GM08714 (cell line): ENCODE measurements around the gene STXBP4.

Source experiments
- H3K4me3 ChIP-seq: fragments of 200-500 bp; sonication (Bioruptor generic); 2 replicates; pipeline ENCODE4 v1.5.1; 2014; ENCODE audit warnings: mild to moderate bottlenecking, low read length, inconsistent platforms
- ZNF274 ChIP-seq: IDR thresholded peaks from 2 replicates; pipeline ENCODE4 v1.6.1; 2012; ENCODE audit warnings: mild to moderate bottlenecking, low read depth, low read length

STXBP4 gene

GRCh38 chr17:54985476-54985875, 16.9 kb downstream of the STXBP4 start:
- TF ChIP-seq ZNF274 = no peak
- H3K4me3 ChIP-seq = no peak overlapping the region

GRCh38 chr17:54990118-54990517, 21.6 kb downstream of the STXBP4 start:
- no peak overlapping the region for H3K4me3 ChIP-seq
- TF ChIP-seq ZNF274 = no peak

GRCh38 chr17:54991567-54991966, 23.0 kb downstream of the STXBP4 start:
- TF ChIP-seq ZNF274 = no peak
- H3K4me3 ChIP-seq = no peak overlapping the region

GRCh38 chr17:54992797-54993639, 24.5 kb downstream of the STXBP4 start:
- no peak for TF ChIP-seq ZNF274
- H3K4me3 ChIP-seq = no peak overlapping the region

- no peak overlapping the region for H3K4me3 ChIP-seq
- no peak for TF ChIP-seq ZNF274
Observed at GRCh38 chr17:54996441-54996840, 27.9 kb downstream of the STXBP4 start.

- no peak overlapping the region for H3K4me3 ChIP-seq
- TF ChIP-seq ZNF274 = no peak
Observed at GRCh38 chr17:55002458-55002857, 33.9 kb downstream of the STXBP4 start.

GRCh38 chr17:55004484-55004883, 35.9 kb downstream of the STXBP4 start:
- H3K4me3 ChIP-seq = no peak overlapping the region
- TF ChIP-seq ZNF274 = no peak

GRCh38 chr17:55005520-55005919, 37.0 kb downstream of the STXBP4 start:
- H3K4me3 ChIP-seq = no peak overlapping the region
- TF ChIP-seq ZNF274 = no peak

GRCh38 chr17:55023626-55024025, 55.1 kb downstream of the STXBP4 start:
- TF ChIP-seq ZNF274 = no peak
- no peak overlapping the region for H3K4me3 ChIP-seq

- H3K4me3 ChIP-seq = no peak overlapping the region
- no peak for TF ChIP-seq ZNF274
Observed at GRCh38 chr17:55037828-55038227, 69.3 kb downstream of the STXBP4 start.

GRCh38 chr17:55038291-55038690, 69.7 kb downstream of the STXBP4 start:
- H3K4me3 ChIP-seq = no peak overlapping the region
- TF ChIP-seq ZNF274 = no peak

- H3K4me3 ChIP-seq = no peak overlapping the region
- TF ChIP-seq ZNF274 = no peak
Observed at GRCh38 chr17:55040611-55041010, 72.0 kb downstream of the STXBP4 start.

GRCh38 chr17:55053855-55054254, 85.3 kb downstream of the STXBP4 start:
- no peak overlapping the region for H3K4me3 ChIP-seq
- TF ChIP-seq ZNF274 = no peak

- no peak for TF ChIP-seq ZNF274
- no peak overlapping the region for H3K4me3 ChIP-seq
Observed at GRCh38 chr17:55054429-55054828, 85.9 kb downstream of the STXBP4 start.

- no peak for TF ChIP-seq ZNF274
- no peak overlapping the region for H3K4me3 ChIP-seq
Observed at GRCh38 chr17:55056526-55056925, 88.0 kb downstream of the STXBP4 start.

GRCh38 chr17:55057184-55057583, 88.6 kb downstream of the STXBP4 start:
- TF ChIP-seq ZNF274 = no peak
- no peak overlapping the region for H3K4me3 ChIP-seq
